Measurements from ENCODE around the gene ERO1B.

Gene ERO1B

GRCh38 chr1:236166041-236166440 lies 115.7 kb downstream of the ERO1B start:
- DNase-seq (ENCODE audit: low read depth): no peak
- no peak overlapping the region for H3K4me3 ChIP-seq (ENCODE audit: low read depth, low read length)
- no peak for TF ChIP-seq MYC (IDR thresholded peaks at IDR 0.05; ENCODE audit: low read depth, low read length)
- TF ChIP-seq CTCF (IDR thresholded peaks at IDR 0.05; ENCODE audit: low read depth, low read length): no peak
- no peak for TF ChIP-seq MAX (IDR thresholded peaks at IDR 0.05; ENCODE audit: low read depth, low read length)
- TF ChIP-seq POLR2A (IDR thresholded peaks at IDR 0.05; ENCODE audit: extremely low read depth, insufficient read length): no peak
